GM10266 (cell line): ENCODE measurements around the gene NIPAL4.
"Not testable (repeated sequence)": the region's sequence is repeated elsewhere in the genome, so short reads cannot be mapped to it uniquely, and the experiment has no call there.

Source experiments
- DNase-seq: peaks from one replicate; pipeline ENCODE4 v3.0.0; 2012; ENCODE audit errors: extremely low spot score
- CTCF ChIP-seq: IDR thresholded peaks from 2 replicates; pipeline ENCODE4 v1.5.1; 2012; ENCODE audit warnings: mild to moderate bottlenecking, low read depth; ENCODE audit not compliant: control insufficient read depth, insufficient read depth; ENCODE audit errors: missing control alignments

Gene NIPAL4

GRCh38 chr5:157479166-157479565 lies 19.2 kb downstream of the NIPAL4 start:
- no peak for TF ChIP-seq CTCF
- DNase-seq = no peak

DNA sequence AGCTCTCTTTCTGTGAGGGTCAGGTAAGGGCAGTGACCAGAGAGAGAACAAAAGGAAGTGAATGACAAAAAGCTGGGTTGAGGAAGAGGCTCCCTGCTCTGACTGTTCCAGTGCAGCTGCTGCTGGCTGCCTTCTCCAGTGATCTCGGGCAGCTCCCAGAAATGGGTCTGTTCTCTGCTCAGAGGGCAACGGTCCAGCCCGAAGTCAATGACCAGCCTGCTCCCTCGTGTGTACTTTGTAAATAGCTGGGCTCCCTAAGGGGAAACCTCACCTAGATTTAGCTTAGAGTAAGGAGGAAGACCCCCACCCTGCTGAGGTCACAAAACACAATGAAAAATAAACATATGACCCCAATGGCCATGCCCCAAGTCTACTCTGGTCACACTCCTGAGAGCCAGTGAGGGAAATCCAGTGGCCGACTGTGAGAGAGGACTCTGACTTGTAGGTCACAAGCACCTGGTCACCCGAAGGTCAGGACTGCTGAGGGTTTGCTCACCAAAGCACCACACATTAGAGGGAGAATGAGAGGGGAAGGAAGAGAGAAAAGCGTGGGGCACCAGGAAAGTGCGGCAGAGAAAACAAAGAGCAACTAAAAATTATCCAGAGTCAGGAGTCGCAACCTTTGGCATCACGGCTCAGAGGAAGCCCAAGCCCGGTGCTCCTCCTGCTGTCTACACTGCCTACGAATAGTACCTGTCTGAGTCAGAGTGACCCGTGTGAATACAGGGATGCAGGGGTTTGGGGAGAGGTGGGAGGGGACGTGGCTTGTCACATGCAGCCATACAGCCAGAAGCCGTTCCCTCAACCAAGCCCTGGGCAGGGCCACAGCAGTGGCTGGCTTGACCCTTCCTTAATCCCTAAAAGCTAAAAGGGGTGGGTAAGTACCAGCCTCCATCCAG lies 19.8 kb downstream of the NIPAL4 start:
- no peak for DNase-seq
- TF ChIP-seq CTCF = no peak

GRCh38 chr5:157481265-157481664 lies 21.3 kb downstream of the NIPAL4 start:
- DNase-seq = no peak
- TF ChIP-seq CTCF = no peak

DNA sequence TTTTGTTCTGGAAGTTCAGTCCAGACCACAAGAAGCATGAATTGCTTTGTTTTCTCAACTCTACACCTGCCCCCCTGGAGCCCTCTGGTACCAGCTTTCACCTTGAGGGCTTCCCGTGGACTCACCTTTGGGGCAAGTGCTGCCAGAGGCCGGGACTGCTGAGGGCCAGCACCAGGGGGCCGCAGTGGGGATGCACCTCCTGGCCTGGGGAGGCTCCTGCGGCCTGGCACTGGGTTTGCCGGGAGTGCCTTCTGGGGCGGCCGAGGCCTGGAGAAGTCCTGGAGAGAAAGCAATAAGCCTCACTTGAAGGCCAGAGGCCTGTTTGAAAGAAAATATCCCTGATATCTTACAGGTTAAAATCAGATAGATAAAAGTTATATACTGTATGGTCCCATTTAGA lies 21.7 kb downstream of the NIPAL4 start:
- DNase-seq = no peak
- TF ChIP-seq CTCF = no peak

DNA sequence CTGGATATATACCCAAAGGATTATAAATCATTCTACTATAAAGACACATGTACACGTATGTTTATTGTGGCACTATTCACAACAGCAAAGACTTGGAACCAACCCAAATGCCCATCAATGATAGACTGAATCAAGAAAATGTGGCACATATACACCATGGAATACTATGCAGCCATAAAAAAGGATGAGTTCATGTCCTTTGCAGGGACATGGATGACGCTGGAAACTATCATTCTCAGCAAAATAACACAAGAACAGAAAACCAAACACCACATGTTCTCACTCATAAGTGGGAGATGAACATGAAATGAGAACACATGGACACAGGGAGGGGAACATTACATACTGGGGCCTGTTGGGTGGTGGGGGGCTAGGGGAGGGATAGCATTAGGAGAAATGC lies 22.7 kb downstream of the NIPAL4 start:
- not testable (repeated sequence) for DNase-seq

GRCh38 chr5:157484768-157485167 lies 24.8 kb downstream of the NIPAL4 start:
- no peak for TF ChIP-seq CTCF

DNA sequence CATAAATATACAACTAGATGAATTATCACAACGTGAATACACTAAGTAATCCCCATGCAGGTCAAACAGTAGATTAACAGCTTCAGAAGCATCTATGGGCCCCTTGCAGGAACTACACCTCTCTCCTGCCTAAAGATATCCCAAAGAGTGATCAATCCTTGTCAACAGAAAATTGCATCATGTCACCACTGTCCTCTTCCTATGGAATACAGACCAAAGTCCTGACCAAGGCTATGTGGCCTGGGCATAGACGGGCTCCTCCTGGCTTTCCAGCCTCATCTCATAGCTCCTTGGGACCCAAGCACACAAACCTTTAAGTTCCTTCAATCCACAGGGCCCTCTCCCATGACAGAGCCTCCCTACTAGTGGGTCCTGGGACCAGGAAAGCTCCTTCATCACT lies 25.3 kb downstream of the NIPAL4 start:
- TF ChIP-seq CTCF = no peak

More at GRCh38 chr5:157484768-157485167, 24.8 kb downstream of the NIPAL4 start:
- DNase-seq = no peak

More for the DNA sequence above, 25.3 kb downstream of the NIPAL4 start:
- no peak for DNase-seq
